H1 (cell line): ENCODE results near the gene PDE8B. TPM values are rescaled to one million over a fixed set of nuclear protein-coding genes. Genes with fewer than 3 reads are reported as not detected.

Experiments used
- HDAC2 ChIP-seq, 2 experiments: fragments of 300-600 bp in 1 of 2; sonication (generic) in 1 of 2; IDR thresholded peaks; 2 replicates each; pipeline ENCODE4 v1.6.1; 2011 to 2012; ENCODE audit warnings: low read depth in 2 of 2, low read length in 2 of 2, mild to moderate bottlenecking in 2 of 2, moderate library complexity in 2 of 2, borderline replicate concordance in 1 of 2, inconsistent platforms in 1 of 2
- KDM4A ChIP-seq: IDR thresholded peaks from one replicate; pipeline ENCODE4 v1.7.1; 2012; ENCODE audit warnings: low read depth, mild to moderate bottlenecking, moderate library complexity, low read length, inconsistent platforms; ENCODE audit not compliant: severe bottlenecking
- RBBP5 ChIP-seq: IDR thresholded peaks from 2 replicates; pipeline ENCODE4 v1.7.1; 2012; ENCODE audit warnings: low read depth, mild to moderate bottlenecking, inconsistent platforms, low read length, moderate library complexity, borderline replicate concordance
- SRF ChIP-seq: IDR thresholded peaks from 2 replicates; pipeline ENCODE4 v1.6.1; 2011; ENCODE audit warnings: mild to moderate bottlenecking, low read depth, low read length, moderate library complexity
- TAF7 ChIP-seq: optimal IDR thresholded peaks from 2 replicates; pipeline ENCODE3; 2011; ENCODE audit warnings: low read depth, mild to moderate bottlenecking, inconsistent platforms, low read length, moderate library complexity, borderline replicate concordance
- polyA plus RNA-seq, 7 experiments: library from polyadenylated mRNA; depleted of rRNA in 3 of 7; stranded (reverse) in 5 of 7; unstranded in 2 of 7; fragments of >200 nt in 5 of 7; fragments of 200-250 nt in 2 of 7; gene quantifications; 1 replicate in 5 of 7; 2 replicates in 1 of 7; 4 replicates in 1 of 7; pipeline versions ENCODE4 v1.2.1 to v1.2.3, GENCODE V29; 2011 to 2013; ENCODE audit warnings: missing spikeins in 2 of 7, mixed read lengths in 2 of 7
- total RNA-seq: library from RNA; stranded (reverse); fragmentation: NEBNext Ultra II Directional; extraction: Animal tissue kit (Norgen Biotek cat#: 25700); gene quantifications from 2 replicates; pipeline ENCODE4 v1.2.1, GENCODE V29; 2021
- TF ChIP-seq, protein P1 (sequence below): fragments of 300-600 bp; sonication (generic); IDR thresholded peaks from 2 replicates; pipeline ENCODE4 v1.7.1; 2012; ENCODE audit warnings: low read length, moderate library complexity, mild to moderate bottlenecking, inconsistent platforms; ENCODE audit not compliant: insufficient replicate concordance

PDE8B gene
- total and polyA plus RNA-seq, 2 of the 8 experiments (the other 6 are each of a cell fraction or from before 2014, with no cell fraction given), result 0.32 to 1.1 TPM

- TF ChIP-seq TAF7 (no peak), RBBP5 (no peak), SRF (no peak), HDAC2 (IDR thresholded peaks at IDR 0.05; ENCODE audit: borderline replicate concordance in 1 of 2, low read depth in 2 of 2, low read length in 2 of 2) (no peak), KDM4A (no peak)
- TF ChIP-seq, protein P1, sequence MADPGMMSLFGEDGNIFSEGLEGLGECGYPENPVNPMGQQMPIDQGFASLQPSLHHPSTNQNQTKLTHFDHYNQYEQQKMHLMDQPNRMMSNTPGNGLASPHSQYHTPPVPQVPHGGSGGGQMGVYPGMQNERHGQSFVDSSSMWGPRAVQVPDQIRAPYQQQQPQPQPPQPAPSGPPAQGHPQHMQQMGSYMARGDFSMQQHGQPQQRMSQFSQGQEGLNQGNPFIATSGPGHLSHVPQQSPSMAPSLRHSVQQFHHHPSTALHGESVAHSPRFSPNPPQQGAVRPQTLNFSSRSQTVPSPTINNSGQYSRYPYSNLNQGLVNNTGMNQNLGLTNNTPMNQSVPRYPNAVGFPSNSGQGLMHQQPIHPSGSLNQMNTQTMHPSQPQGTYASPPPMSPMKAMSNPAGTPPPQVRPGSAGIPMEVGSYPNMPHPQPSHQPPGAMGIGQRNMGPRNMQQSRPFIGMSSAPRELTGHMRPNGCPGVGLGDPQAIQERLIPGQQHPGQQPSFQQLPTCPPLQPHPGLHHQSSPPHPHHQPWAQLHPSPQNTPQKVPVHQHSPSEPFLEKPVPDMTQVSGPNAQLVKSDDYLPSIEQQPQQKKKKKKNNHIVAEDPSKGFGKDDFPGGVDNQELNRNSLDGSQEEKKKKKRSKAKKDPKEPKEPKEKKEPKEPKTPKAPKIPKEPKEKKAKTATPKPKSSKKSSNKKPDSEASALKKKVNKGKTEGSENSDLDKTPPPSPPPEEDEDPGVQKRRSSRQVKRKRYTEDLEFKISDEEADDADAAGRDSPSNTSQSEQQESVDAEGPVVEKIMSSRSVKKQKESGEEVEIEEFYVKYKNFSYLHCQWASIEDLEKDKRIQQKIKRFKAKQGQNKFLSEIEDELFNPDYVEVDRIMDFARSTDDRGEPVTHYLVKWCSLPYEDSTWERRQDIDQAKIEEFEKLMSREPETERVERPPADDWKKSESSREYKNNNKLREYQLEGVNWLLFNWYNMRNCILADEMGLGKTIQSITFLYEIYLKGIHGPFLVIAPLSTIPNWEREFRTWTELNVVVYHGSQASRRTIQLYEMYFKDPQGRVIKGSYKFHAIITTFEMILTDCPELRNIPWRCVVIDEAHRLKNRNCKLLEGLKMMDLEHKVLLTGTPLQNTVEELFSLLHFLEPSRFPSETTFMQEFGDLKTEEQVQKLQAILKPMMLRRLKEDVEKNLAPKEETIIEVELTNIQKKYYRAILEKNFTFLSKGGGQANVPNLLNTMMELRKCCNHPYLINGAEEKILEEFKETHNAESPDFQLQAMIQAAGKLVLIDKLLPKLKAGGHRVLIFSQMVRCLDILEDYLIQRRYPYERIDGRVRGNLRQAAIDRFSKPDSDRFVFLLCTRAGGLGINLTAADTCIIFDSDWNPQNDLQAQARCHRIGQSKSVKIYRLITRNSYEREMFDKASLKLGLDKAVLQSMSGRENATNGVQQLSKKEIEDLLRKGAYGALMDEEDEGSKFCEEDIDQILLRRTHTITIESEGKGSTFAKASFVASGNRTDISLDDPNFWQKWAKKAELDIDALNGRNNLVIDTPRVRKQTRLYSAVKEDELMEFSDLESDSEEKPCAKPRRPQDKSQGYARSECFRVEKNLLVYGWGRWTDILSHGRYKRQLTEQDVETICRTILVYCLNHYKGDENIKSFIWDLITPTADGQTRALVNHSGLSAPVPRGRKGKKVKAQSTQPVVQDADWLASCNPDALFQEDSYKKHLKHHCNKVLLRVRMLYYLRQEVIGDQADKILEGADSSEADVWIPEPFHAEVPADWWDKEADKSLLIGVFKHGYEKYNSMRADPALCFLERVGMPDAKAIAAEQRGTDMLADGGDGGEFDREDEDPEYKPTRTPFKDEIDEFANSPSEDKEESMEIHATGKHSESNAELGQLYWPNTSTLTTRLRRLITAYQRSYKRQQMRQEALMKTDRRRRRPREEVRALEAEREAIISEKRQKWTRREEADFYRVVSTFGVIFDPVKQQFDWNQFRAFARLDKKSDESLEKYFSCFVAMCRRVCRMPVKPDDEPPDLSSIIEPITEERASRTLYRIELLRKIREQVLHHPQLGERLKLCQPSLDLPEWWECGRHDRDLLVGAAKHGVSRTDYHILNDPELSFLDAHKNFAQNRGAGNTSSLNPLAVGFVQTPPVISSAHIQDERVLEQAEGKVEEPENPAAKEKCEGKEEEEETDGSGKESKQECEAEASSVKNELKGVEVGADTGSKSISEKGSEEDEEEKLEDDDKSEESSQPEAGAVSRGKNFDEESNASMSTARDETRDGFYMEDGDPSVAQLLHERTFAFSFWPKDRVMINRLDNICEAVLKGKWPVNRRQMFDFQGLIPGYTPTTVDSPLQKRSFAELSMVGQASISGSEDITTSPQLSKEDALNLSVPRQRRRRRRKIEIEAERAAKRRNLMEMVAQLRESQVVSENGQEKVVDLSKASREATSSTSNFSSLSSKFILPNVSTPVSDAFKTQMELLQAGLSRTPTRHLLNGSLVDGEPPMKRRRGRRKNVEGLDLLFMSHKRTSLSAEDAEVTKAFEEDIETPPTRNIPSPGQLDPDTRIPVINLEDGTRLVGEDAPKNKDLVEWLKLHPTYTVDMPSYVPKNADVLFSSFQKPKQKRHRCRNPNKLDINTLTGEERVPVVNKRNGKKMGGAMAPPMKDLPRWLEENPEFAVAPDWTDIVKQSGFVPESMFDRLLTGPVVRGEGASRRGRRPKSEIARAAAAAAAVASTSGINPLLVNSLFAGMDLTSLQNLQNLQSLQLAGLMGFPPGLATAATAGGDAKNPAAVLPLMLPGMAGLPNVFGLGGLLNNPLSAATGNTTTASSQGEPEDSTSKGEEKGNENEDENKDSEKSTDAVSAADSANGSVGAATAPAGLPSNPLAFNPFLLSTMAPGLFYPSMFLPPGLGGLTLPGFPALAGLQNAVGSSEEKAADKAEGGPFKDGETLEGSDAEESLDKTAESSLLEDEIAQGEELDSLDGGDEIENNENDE, result no peak
These were observed 21.1 kb upstream of the PDE8B start (continued) for GRCh38 chr5:77189421-77189820.
